Testis (tissue), 3 donors: ENCODE measurements around the gene CYFIP2. TPM values are rescaled to one million over a fixed set of nuclear protein-coding genes. Genes with fewer than 3 reads are reported as not detected.

Source experiments
- DNase-seq: peaks from one replicate; pipeline ENCODE4 v3.0.0-alpha.2; 2019
- H3K27ac ChIP-seq, 2 donors: fragments of 200-600 bp; sonication (generic); one replicate each; pipeline ENCODE4 v1.5.1; 2019
- H3K27me3 ChIP-seq: fragments of 200-600 bp; sonication (generic); one replicate; pipeline ENCODE4 v1.5.1; 2019
- H3K36me3 ChIP-seq: fragments of 200-600 bp; sonication (generic); one replicate; pipeline ENCODE4 v1.5.1; 2017; ENCODE audit warnings: low read depth; ENCODE audit errors: missing control alignments
- H3K4me1 ChIP-seq: fragments of 200-600 bp; sonication (generic); one replicate; pipeline ENCODE4 v1.5.1; 2019
- H3K4me3 ChIP-seq, 2 donors: fragments of 200-600 bp; sonication (generic); one replicate each; pipeline ENCODE4 v1.5.1; 2017 to 2019
- H3K9me3 ChIP-seq: fragments of 200-600 bp; sonication (generic); one replicate; pipeline ENCODE4 v1.5.1; 2017
- CTCF ChIP-seq, 3 experiments: fragments of 450-650 bp in 2 of 3; fragments of 200-600 bp in 1 of 3; sonication (generic) in 1 of 3; IDR thresholded peaks; one replicate each; pipeline ENCODE4 v1.5.1; 2016 to 2019; ENCODE audit warnings: antibody characterized with exemption in 3 of 3, mild to moderate bottlenecking in 2 of 3, moderate library complexity in 1 of 3
- POLR2A ChIP-seq: fragments of 450-650 bp; IDR thresholded peaks from one replicate; pipeline ENCODE4 v1.6.1; 2017; ENCODE audit warnings: antibody characterized with exemption, mild to moderate bottlenecking, moderate library complexity
- WGBS, 2 donors: methylation state at CpG; one replicate each; pipeline ENCODE4 v1.1.5; 2018; 5-methylcytosine and 5-hydroxymethylcytosine counted together
- intact Hi-C: fragments of 100-400 bp; cut with DNase I; formaldehyde crosslinking; loops from one replicate; pipeline ENCODE4 v1.15.1; 2023; ENCODE audit warnings: low total_unique reads
- polyA plus RNA-seq: library from polyadenylated mRNA; stranded (reverse); fragments of 350-450 nt; fragmentation: Illumina TruSeq; extraction: RNeasy Lipid Tissue Mini Kit (QIAGEN cat#74804); gene quantifications from one replicate; pipeline ENCODE4 v1.2.3, GENCODE V29; 2014; ENCODE audit warnings: low read depth, low replicate concordance; ENCODE audit not compliant: insufficient read depth
- total RNA-seq, 2 donors: library from RNA; depleted of rRNA; stranded (reverse); fragments of >200 nt; gene quantifications; one replicate each; pipeline ENCODE4 v1.2.3, GENCODE V29; 2016

CYFIP2 gene
- total and polyA plus RNA-seq, 3 donors from 2014 or later = 21.7 to 41.4 (median 32.1) TPM

DNA sequence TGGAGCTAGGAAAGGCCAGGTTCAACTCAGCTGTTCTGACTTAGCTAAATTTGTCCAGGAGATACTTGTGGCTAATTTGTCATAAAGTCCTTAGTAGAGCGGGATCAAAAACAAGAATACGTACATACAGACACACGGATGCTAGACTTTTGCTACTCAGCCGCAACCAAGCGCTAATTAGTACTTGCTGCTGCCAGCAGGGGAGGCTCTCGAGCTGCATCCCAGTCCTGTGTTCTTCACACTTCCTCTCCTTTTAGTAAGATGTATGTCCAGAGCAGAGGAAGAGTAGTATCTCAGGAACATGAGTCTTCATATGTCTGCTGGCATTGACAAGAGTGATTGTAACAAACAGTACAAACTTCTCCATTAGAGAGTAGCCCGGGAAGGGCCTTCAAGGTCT, 58.3 kb downstream of the CYFIP2 start:
- Histone ChIP-seq H3K9me3 (no peaks in the 10 kb centered on the region), H3K27ac (no peak overlapping the region), H3K4me1 (peaks cover 7% of the 10 kb centered on the region), H3K4me3 (no peak overlapping the region), H3K27me3 (no peaks in the 10 kb centered on the region), H3K36me3 (no peaks in the 10 kb centered on the region)
- intact Hi-C loops = loop anchor here (10.0 kb wide), 1 partner anchor 151 kb away; no protein-coding TSS in a partner anchor
- DNase-seq = no peak
- no peak for TF ChIP-seq POLR2A
- TF ChIP-seq CTCF (IDR thresholded peaks at IDR 0.05) = peak in 1 of 3 experiments; percentile 8
- WGBS, 2 donors = 93 to 96% methylated on average over 7 of the region's 7 CpGs

DNA sequence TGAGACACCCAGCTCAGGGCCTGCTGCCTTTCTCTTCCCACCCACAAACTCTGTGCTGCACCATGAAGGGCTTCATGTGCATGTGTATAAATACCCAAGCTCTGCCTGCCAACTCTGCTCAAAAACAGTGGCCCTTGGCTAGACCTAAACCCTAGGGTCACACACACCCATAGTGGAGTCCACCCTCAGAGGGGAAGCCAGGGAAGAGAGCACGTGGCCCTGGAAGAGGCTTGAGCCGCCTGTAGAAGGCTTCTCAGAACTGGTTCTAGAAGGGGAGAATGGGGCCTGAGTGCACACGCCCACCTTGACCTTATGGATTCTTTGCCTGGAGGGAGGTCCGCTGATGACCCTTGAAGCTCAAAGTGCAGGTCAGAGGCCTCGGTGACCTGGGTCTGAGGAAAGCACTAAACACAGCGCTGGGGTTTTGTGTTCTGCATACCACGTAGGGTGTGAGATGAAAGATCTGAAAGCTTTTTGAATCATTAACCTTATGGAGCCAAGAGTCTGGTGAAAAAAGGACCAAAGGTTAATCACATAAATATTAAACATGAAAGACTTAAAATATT, 60.6 kb downstream of the CYFIP2 start:
- no peak overlapping the region for H3K4me3 ChIP-seq
- intact Hi-C loops = loop anchor here (10.0 kb wide), 1 partner anchor 148 kb away; no protein-coding TSS in a partner anchor
- WGBS, 2 donors = 94 to 95% methylated on average over 5 to 7 of the region's 7 CpGs
- H3K27ac ChIP-seq = no peak overlapping the region
- DNase-seq = no peak
- no peaks in the 10 kb centered on the region for H3K9me3 ChIP-seq
- no peak for TF ChIP-seq POLR2A
- no peak for TF ChIP-seq CTCF (IDR thresholded peaks at IDR 0.05)
- H3K4me1 ChIP-seq = peaks cover 8% of the 10 kb centered on the region
- H3K36me3 ChIP-seq = no peaks in the 10 kb centered on the region
- no peaks in the 10 kb centered on the region for H3K27me3 ChIP-seq

DNA sequence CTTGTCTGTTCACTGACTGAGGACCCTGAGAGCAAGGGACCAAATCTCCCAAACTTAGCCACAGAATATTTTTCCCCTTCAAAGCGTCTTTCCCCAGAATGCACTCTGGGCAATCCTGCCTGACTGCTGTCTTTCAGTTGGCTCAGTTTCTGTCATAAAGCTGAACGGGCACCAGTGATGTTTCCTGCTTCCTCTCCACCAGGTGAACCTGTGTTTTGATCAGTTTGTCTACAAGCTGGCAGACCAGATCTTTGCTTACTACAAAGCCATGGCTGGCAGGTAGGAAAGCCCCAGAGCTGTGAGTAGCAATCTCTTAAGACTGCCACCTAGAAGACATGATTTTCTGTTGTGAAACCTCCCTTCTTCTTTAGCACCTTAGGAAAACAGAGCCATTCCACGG, 61.8 kb downstream of the CYFIP2 start:
- H3K4me1 ChIP-seq = peaks cover 8% of the 10 kb centered on the region
- intact Hi-C loops = loop anchor here (10.0 kb wide), 1 partner anchor 147 kb away; no protein-coding TSS in a partner anchor
- H3K4me3 ChIP-seq = no peak overlapping the region
- H3K9me3 ChIP-seq = no peaks in the 10 kb centered on the region
- H3K36me3 ChIP-seq = no peaks in the 10 kb centered on the region
- 60 to 63% methylated on average over 3 of the region's 3 CpGs for WGBS, 2 donors
- no peak for DNase-seq
- H3K27me3 ChIP-seq = no peaks in the 10 kb centered on the region
- no peak overlapping the region for H3K27ac ChIP-seq
- TF ChIP-seq CTCF (IDR thresholded peaks at IDR 0.05) (no peak), POLR2A (no peak)

DNA sequence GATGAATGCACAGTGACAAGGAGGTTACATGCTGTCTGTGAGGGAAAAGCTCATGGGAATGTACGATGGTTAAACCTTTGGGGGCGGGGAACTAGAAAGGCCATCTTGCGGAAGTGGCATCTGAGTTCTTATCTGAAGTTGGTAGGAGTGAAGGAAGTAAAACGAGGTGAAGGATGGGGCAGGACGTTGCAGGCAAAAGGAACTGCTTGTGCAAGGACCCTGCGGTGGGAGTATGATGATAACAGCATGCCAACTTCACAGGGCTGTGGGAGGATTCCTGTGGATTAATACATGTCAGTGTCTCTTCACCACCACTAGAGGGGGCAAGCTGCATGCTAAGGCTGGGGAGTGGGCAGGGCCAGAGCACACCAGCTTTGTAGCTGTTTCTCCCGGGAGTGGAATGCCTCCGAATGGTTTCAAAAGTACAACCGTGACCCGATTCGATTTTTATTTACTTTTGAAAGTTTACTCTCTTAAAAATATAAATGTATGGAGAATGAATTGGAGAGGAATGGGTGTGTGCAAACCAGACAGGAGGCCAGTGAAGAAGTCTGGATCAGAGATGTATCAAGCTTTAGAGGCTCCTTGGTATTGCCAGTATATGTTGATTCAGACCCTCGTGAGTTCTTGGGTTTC, 62.5 kb downstream of the CYFIP2 start:
- H3K4me3 ChIP-seq = no peak overlapping the region
- DNase-seq = peak; percentile 76

More for the DNA sequence above, 62.5 kb downstream of the CYFIP2 start:
- Histone ChIP-seq H3K27ac (no peak overlapping the region), H3K9me3 (no peaks in the 10 kb centered on the region), H3K4me1 (peaks cover 8% of the 10 kb centered on the region), H3K36me3 (no peaks in the 10 kb centered on the region), H3K27me3 (no peaks in the 10 kb centered on the region)
- WGBS, 2 donors = 20 to 26% methylated on average over 12 of the region's 12 CpGs
- intact Hi-C loops = loop anchor here (10.0 kb wide), 1 partner anchor 146 kb away; no protein-coding TSS in a partner anchor
- TF ChIP-seq POLR2A (no peak), CTCF (IDR thresholded peaks at IDR 0.05) (peak; percentile 71 to 88 (median 77))
